Measurements from ENCODE around the gene IPO8. TPM values are rescaled to one million over a fixed set of nuclear protein-coding genes. Genes with fewer than 3 reads are reported as not detected.

The IPO8 gene
- total and polyA plus RNA-seq, 4 donors, result 6.7 to 52.7 (median 33.0) TPM

DNA sequence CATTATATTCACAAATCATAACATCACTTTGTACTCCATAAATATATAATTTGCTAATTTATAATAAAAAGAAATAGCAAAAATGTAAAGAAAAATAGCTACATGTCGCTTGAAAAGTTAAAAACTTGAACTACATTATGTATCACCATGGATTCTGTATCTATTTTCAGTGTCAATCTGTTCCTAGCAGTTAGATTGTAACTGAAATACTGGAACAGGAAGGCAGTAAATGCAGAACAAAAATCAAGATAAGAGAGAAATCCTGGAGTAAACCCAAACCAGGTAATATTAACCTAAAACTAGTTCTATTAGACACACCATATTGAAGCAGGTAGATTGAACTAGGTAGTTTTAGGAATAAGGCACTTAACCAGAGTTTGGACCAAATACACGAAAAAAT is 60.3 kb downstream of the IPO8 start:
- no peaks in the 10 kb centered on the region for H3K27me3 ChIP-seq (ENCODE audit: control insufficient read depth in 3 of 3, insufficient read depth in 3 of 3, low read length in 2 of 3)
- H3K27ac ChIP-seq (ENCODE audit: low read depth in 1 of 2, low read length in 1 of 2), result no peak overlapping the region
- H3K9me3 ChIP-seq (ENCODE audit: control insufficient read depth in 4 of 4, insufficient read depth in 3 of 4, low read length in 3 of 4), result no peaks in the 10 kb centered on the region
- no peaks in the 10 kb centered on the region for H3K4me1 ChIP-seq (ENCODE audit: control insufficient read depth in 5 of 5, insufficient read depth in 5 of 5, low read length in 5 of 5)
- H3K9ac ChIP-seq (ENCODE audit: insufficient read depth in 1 of 2, low read length in 2 of 2), result no peak overlapping the region
- no peak for DNase-seq
- peaks cover 12 to 18% (median 16%) of the 10 kb centered on the region in 4 donors for H3K36me3 ChIP-seq (ENCODE audit: control insufficient read depth in 4 of 4, insufficient read depth in 4 of 4, low read length in 4 of 4)
- ATAC-seq (ENCODE audit: insufficient read depth, low FRiP score), result no peak
- TF ChIP-seq, protein P1, sequence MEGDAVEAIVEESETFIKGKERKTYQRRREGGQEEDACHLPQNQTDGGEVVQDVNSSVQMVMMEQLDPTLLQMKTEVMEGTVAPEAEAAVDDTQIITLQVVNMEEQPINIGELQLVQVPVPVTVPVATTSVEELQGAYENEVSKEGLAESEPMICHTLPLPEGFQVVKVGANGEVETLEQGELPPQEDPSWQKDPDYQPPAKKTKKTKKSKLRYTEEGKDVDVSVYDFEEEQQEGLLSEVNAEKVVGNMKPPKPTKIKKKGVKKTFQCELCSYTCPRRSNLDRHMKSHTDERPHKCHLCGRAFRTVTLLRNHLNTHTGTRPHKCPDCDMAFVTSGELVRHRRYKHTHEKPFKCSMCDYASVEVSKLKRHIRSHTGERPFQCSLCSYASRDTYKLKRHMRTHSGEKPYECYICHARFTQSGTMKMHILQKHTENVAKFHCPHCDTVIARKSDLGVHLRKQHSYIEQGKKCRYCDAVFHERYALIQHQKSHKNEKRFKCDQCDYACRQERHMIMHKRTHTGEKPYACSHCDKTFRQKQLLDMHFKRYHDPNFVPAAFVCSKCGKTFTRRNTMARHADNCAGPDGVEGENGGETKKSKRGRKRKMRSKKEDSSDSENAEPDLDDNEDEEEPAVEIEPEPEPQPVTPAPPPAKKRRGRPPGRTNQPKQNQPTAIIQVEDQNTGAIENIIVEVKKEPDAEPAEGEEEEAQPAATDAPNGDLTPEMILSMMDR (IDR thresholded peaks at IDR 0.05; ENCODE audit: control extremely low read depth, extremely low read depth), result no peak
- 94 to 95% methylated on average over 2 of the region's 2 CpGs for WGBS, 2 donors
- no peak overlapping the region for H3K4me3 ChIP-seq

DNA sequence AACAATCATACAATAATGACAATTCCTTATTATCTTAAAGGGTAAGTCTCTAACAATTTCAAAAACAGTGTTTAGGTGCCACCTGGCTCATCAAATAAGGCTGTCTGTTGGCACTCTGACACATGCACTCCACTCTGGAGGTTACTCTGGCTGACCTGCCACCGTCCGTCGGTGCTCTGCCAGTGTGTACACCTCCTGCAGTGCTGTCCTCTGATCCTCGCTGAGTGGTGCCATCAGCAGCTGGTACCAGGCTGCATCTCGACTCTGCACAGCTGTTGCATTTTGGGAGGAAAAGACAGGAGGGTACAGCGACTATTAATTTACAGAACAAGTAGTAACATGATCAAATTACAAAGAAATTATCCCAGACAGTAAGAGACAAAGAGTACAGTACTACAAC is 63.9 kb downstream of the IPO8 start:
- no peaks in the 10 kb centered on the region for H3K9me3 ChIP-seq (ENCODE audit: control insufficient read depth in 4 of 4, insufficient read depth in 3 of 4, low read length in 3 of 4)
- ATAC-seq (ENCODE audit: insufficient read depth, low FRiP score), result no peak
- TF ChIP-seq, protein P1 (IDR thresholded peaks at IDR 0.05; ENCODE audit: control extremely low read depth, extremely low read depth), result no peak
- H3K36me3 ChIP-seq (ENCODE audit: control insufficient read depth in 4 of 4, insufficient read depth in 4 of 4, low read length in 4 of 4), result peaks cover 2 to 23% (median 13%) of the 10 kb centered on the region in 4 donors
- no peak for DNase-seq
- H3K27ac ChIP-seq (ENCODE audit: low read depth in 1 of 2, low read length in 1 of 2), result no peak overlapping the region
- 90 to 95% methylated on average over 6 of the region's 6 CpGs for WGBS, 2 donors
- no peak overlapping the region for H3K4me3 ChIP-seq
- no peak overlapping the region for H3K9ac ChIP-seq (ENCODE audit: insufficient read depth in 1 of 2, low read length in 2 of 2)
- no peaks in the 10 kb centered on the region for H3K27me3 ChIP-seq (ENCODE audit: control insufficient read depth in 3 of 3, insufficient read depth in 3 of 3, low read length in 2 of 3)
- H3K4me1 ChIP-seq (ENCODE audit: control insufficient read depth in 5 of 5, insufficient read depth in 5 of 5, low read length in 5 of 5), result peaks cover 0 to 2% (median 0%) of the 10 kb centered on the region in 5 donors

GRCh38 chr12:30630979-30631285 is 64.7 kb downstream of the IPO8 start:
- 82 to 86% methylated on average over 3 of the region's 3 CpGs for WGBS, 2 donors
- no peak overlapping the region for H3K9ac ChIP-seq (ENCODE audit: insufficient read depth in 1 of 2, low read length in 2 of 2)
- DNase-seq (no peak), ATAC-seq (ENCODE audit: insufficient read depth, low FRiP score) (no peak)
- no peak overlapping the region for H3K4me3 ChIP-seq
- peaks cover 0 to 2% (median 0%) of the 10 kb centered on the region in 5 donors for H3K4me1 ChIP-seq (ENCODE audit: control insufficient read depth in 5 of 5, insufficient read depth in 5 of 5, low read length in 5 of 5)
- TF ChIP-seq, protein P1 (IDR thresholded peaks at IDR 0.05; ENCODE audit: control extremely low read depth, extremely low read depth), result no peak
- H3K9me3 ChIP-seq (ENCODE audit: control insufficient read depth in 4 of 4, insufficient read depth in 3 of 4, low read length in 3 of 4), result no peaks in the 10 kb centered on the region
- no peaks in the 10 kb centered on the region for H3K27me3 ChIP-seq (ENCODE audit: control insufficient read depth in 3 of 3, insufficient read depth in 3 of 3, low read length in 2 of 3)
- no peak overlapping the region for H3K27ac ChIP-seq (ENCODE audit: low read depth in 1 of 2, low read length in 1 of 2)
- peaks cover 2 to 23% (median 11%) of the 10 kb centered on the region in 4 donors for H3K36me3 ChIP-seq (ENCODE audit: control insufficient read depth in 4 of 4, insufficient read depth in 4 of 4, low read length in 4 of 4)

Data from lung (tissue), 12 donors.